Effector CD4-positive, alpha-beta T cell (primary cell): ENCODE results near the gene OR2AP1. TPM values are rescaled to one million over a fixed set of nuclear protein-coding genes. Genes with fewer than 3 reads are reported as not detected.
"Not testable (repeated sequence)": the region's sequence is repeated elsewhere in the genome, so short reads cannot be mapped to it uniquely, and the experiment has no call there.

Experiments used
- DNase-seq: peaks from one replicate; pipeline ENCODE4 v3.0.0-alpha.2; 2020
- total RNA-seq: gene quantifications from one replicate; lab custom pipeline; 2026; lab: John Stamatoyannopoulos, UW

OR2AP1 gene
- not detected for total RNA-seq

DNA sequence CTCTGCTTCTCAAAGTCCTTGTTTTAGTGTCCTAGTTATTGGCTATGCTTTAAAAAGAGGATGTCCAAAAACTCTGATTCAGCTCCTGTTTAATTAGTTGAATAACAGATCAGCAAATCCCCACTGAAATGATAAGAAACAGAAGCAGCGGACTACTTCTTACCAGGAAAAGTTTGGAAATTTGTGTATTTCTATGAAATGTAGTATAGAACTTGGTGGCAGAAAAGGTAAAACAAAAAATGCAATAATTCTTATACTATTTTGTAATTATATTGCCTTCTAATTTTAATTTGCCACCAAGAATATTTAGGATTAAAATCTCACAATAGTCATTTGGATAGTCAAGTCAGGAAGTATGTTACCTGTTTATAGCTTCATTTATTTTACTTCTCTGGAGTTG, at the start of gene OR2AP1:
Gene OR2AP1, plus strand, starts transcription at position 301 of the 400 bp plus-strand sequence. CDS start 1,947 bp downstream, outside the sequence.
- no peak for DNase-seq

DNA sequence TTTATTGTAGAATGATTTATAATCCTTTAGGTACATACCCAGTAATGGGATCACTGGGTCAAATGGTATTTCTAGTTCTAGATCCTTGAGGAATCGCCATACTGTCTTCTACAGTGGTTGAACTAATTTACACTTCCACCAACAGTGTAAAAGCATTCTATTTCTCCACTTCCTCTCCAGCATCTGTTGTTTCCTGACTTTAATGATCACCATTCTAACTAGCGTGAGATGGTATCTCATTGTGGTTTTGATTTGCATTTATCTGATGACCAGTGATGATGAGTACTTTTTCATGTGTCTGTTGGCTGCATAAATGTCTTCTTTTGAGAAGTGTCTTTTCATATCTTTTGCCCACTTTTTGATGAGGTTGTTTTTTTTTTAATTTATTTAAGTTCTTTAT, 24.0 kb upstream of the OR2AP1 start:
- DNase-seq, result not testable (repeated sequence)

DNA sequence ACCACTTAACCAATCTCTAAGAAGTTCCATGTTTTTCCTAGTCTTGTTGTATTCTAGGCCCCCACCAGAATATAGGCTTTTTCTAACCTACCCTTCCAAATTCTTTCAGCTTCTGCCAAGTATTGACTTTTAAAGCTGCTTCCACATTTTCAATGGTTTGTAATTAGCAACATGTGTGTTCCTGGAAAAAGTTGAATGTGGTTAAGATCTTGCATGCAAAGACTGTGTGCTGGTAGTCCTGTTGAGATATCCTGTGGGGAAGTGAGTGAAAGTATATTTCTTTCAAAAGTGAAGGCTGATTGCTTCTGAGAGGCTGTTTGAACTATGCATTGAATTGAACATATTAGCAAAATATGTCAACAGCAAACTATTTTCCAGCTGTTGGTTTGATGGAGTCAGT, 23.5 kb upstream of the OR2AP1 start:
- DNase-seq, result no peak

- DNase-seq, result no peak
Measured at GRCh38 chr12:55549302-55549701, 23.0 kb upstream of the OR2AP1 start, which contains the start of gene OR6C4. Gene OR6C4 (plus strand): TSS chr12:55549602. CDS start chr12:55551227, 1,625 bp downstream.

GRCh38 chr12:55554296-55554695, 18.0 kb upstream of the OR2AP1 start:
- DNase-seq, result no peak

- not testable (repeated sequence) for DNase-seq
Measured at GRCh38 chr12:55570060-55570459, 2.2 kb upstream of the OR2AP1 start.

DNA sequence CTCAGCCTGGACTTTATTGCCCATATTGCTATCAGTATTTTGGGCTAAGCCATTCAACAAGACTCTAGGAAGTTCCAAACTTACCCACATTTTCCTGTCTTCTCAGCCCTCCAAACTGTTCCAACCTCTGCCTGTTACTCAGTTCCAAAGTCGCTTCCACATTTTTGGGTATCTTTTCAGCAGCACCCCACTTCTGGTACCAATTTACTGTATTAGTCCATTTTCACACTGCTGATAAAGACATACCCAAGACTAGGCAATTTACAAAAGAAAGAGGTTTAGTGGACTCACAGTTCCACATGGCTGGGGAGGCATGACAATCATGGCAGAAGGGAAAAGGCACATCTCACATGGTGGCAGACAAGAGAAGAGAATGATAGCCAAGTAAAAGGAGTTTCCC, 1.6 kb upstream of the OR2AP1 start:
- DNase-seq, result not testable (repeated sequence)

- DNase-seq, result no peak
Measured at GRCh38 chr12:55582066-55582465, 9.8 kb downstream of the OR2AP1 start.

DNA sequence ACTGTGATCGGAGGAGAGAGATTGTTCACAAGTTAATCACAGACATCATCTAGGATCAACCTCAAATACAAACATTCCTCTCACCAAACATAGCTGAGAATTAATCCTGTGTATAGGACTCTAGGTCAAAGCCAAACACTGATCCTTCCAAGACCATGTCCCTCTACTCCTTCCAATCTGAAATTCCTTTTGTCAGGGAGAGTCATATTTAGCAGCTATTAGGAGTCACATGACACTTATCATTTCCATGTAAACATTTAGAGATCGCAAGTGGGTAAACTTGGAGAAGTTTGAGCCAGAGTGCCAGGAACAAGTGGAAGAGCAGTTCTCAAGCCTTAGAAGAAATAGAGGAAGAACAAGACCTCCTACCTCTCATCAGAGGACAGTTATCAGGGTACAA, 13.5 kb downstream of the OR2AP1 start:
- DNase-seq, result no peak

- not testable (repeated sequence) for DNase-seq
Measured at GRCh38 chr12:55590152-55590551, 17.9 kb downstream of the OR2AP1 start.

- DNase-seq, result no peak
Measured at GRCh38 chr12:55607821-55608594, 35.7 kb downstream of the OR2AP1 start.

GRCh38 chr12:55610598-55610997, 38.3 kb downstream of the OR2AP1 start:
- DNase-seq, result no peak

GRCh38 chr12:55612646-55613045, 40.4 kb downstream of the OR2AP1 start:
- DNase-seq, result no peak

- no peak for DNase-seq
Measured at GRCh38 chr12:55614764-55615163, 42.5 kb downstream of the OR2AP1 start.

DNA sequence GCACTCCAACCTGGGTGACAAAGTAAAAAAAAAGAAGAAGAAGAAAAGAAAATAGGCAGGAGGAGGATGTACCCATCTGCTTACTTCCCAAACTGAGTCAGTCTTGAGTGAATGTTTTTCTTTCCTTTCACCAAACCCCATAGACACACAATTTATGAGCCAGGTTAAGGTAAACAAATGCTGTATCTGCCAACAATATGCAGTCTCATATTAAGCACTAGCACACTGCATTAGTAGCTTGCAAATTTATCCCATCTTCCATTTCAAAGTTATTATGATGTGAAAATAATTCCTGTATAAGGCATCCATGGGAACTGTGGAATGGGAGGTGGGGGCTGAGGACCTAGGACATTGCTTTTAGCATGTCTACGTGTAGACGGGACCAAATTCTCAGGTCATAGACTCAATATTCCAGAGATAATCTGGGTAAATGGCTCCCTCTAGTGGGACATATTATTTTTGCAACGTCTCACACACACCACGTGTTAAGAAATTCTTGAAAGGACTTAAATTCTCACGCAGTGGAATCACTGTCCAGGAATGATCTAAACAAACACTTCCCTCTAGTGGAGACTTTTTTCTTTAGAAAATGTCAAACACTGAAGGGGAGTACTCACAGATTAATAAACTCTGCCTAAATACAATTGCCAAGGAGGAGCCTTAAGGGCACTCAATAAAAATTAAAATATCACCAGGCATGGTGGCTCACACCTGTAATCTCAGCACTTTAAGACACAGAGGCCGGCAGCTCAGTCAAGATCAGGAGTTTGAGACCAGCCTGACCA, 47.3 kb downstream of the OR2AP1 start:
- peak; percentile 56 for DNase-seq

GRCh38 chr12:55624056-55624455, 51.8 kb downstream of the OR2AP1 start:
- no peak for DNase-seq
